SK-N-SH treated with all-trans-retinoic acid at 6 μM for 48 hours (cell line): ENCODE results near the gene CACNA1H.
"Not testable (repeated sequence)": the region's sequence is repeated elsewhere in the genome, so short reads cannot be mapped to it uniquely, and the experiment has no call there.

ENCODE experiments used
- ZFP3 ChIP-seq: fragments of 250-450 bp; sonication (Bioruptor Pico); IDR thresholded peaks from 2 replicates; pipeline ENCODE4 v1.5.0; 2020; ENCODE audit warnings: mild to moderate bottlenecking, moderate library complexity
- TF ChIP-seq, protein P1 (sequence below): fragments of 250-450 bp; sonication (Bioruptor Pico); IDR thresholded peaks from 2 replicates; pipeline ENCODE4 v1.5.1; 2020; ENCODE audit warnings: low read depth, mild to moderate bottlenecking, moderate library complexity
- TF ChIP-seq, protein P2 (sequence below): fragments of 250-450 bp; sonication (Bioruptor Pico); IDR thresholded peaks from 2 replicates; pipeline ENCODE4 v1.8.0; 2021; ENCODE audit warnings: low read depth, mild to moderate bottlenecking, moderate library complexity, borderline replicate concordance

GRCh38 chr16:1229476-1229875 is 76.6 kb downstream of the CACNA1H start:
- TF ChIP-seq, protein P1, sequence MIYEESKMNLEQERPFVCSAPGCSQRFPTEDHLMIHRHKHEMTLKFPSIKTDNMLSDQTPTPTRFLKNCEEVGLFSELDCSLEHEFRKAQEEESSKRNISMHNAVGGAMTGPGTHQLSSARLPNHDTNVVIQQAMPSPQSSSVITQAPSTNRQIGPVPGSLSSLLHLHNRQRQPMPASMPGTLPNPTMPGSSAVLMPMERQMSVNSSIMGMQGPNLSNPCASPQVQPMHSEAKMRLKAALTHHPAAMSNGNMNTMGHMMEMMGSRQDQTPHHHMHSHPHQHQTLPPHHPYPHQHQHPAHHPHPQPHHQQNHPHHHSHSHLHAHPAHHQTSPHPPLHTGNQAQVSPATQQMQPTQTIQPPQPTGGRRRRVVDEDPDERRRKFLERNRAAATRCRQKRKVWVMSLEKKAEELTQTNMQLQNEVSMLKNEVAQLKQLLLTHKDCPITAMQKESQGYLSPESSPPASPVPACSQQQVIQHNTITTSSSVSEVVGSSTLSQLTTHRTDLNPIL = not testable (repeated sequence)
- not testable (repeated sequence) for TF ChIP-seq ZFP3 (CRISPR knock-in tag)
- TF ChIP-seq, protein P2, sequence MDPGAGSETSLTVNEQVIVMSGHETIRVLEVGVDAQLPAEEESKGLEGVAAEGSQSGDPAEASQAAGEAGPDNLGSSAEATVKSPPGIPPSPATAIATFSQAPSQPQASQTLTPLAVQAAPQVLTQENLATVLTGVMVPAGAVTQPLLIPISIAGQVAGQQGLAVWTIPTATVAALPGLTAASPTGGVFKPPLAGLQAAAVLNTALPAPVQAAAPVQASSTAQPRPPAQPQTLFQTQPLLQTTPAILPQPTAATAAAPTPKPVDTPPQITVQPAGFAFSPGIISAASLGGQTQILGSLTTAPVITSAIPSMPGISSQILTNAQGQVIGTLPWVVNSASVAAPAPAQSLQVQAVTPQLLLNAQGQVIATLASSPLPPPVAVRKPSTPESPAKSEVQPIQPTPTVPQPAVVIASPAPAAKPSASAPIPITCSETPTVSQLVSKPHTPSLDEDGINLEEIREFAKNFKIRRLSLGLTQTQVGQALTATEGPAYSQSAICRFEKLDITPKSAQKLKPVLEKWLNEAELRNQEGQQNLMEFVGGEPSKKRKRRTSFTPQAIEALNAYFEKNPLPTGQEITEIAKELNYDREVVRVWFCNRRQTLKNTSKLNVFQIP (CRISPR knock-in tag) = not testable (repeated sequence)
